ENCODE measurements around the gene PIN1.
A peak's percentile ranks its signal among the peaks of the same experiment; 100 is the strongest.

The PIN1 gene

DNA sequence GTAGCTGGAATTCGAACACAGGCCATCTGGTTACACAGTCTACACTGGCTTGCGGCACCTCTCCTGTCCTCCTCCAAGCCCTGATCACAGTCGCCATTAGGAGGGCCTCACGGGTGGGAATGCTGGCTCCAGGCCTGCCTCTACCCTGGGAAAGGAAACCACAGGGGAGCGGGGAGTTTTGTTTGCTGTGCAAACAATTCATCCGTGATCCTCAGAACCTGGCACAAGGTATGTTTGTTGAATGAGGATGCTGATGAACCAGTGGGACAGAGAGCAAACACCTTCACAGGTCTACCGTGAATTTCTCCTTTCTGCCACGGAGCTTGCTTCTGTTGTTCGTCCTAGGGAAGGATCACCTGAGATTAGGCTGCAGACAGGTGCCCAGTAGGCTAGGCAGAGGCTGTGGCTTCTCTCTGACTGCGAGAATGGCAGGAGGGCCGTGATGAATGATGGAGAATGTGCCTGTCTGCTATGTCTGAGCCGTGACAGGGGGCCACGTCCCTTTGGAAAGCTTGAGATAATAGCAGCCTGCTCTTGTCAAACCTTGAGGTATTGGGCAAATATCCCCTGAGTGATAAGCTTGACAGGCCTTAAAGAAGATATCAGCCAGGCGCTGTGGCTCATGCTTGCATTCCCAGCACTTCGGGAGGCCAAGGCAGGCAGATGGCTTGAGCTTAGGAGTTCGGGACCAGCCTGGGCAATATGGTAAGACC, 36.7 kb downstream of the PIN1 start:
- Histone ChIP-seq H3K4ac (ENCODE audit: low read depth, low read length) (no peak overlapping the region), H3K23ac (ENCODE audit: low read length) (no peak overlapping the region), H3K9me3 (ENCODE audit: insufficient read depth, low read depth, low read length) (peaks cover 2% of the 10 kb centered on the region), H2BK12ac (ENCODE audit: low read length) (no peak overlapping the region), H3K14ac (ENCODE audit: low read length) (no peak overlapping the region), H2AK5ac (ENCODE audit: low read length) (no peak overlapping the region), H4K12ac (ENCODE audit: low read depth, low read length) (no peak overlapping the region), H3K79me2 (ENCODE audit: control insufficient read depth, insufficient read depth, low read length, poor library complexity) (no peaks in the 10 kb centered on the region), H2BK120ac (ENCODE audit: insufficient read depth, low read length, poor library complexity) (no peak overlapping the region), H3K27me3 (ENCODE audit: insufficient read depth, low read length) (no peaks in the 10 kb centered on the region), H4K8ac (ENCODE audit: low read depth, low read length) (no peak overlapping the region), H4K91ac (ENCODE audit: low read depth, low read length) (no peak overlapping the region), H3K9ac (ENCODE audit: low read length) (no peak overlapping the region), H3K18ac (ENCODE audit: low read length) (no peak overlapping the region), H3K4me3 (ENCODE audit: low read depth, low read length) (no peak overlapping the region), H3K79me1 (ENCODE audit: low read length) (no peaks in the 10 kb centered on the region), H3K4me1 (ENCODE audit: control insufficient read depth in 1 of 2, insufficient read depth in 2 of 2, low read length in 2 of 2) (no peaks in the 10 kb centered on the region), H3K36me3 (ENCODE audit: control insufficient read depth in 1 of 2, insufficient read depth in 2 of 2, low read length in 2 of 2) (no peaks in the 10 kb centered on the region), H3K4me2 (ENCODE audit: low read length) (no peak overlapping the region), H2AFZ (ENCODE audit: insufficient read depth, low read length, poor library complexity) (no peak overlapping the region), H2BK5ac (ENCODE audit: low read depth, low read length, poor library complexity) (no peak overlapping the region), H3K27ac (ENCODE audit: low read depth, low read length) (no peak overlapping the region)
- DNase-seq = no peak
- no CpG with 5 or more reads among the region's 16 CpGs for WGBS (ENCODE audit: extremely low coverage, insufficient coverage, insufficient read length)

DNA sequence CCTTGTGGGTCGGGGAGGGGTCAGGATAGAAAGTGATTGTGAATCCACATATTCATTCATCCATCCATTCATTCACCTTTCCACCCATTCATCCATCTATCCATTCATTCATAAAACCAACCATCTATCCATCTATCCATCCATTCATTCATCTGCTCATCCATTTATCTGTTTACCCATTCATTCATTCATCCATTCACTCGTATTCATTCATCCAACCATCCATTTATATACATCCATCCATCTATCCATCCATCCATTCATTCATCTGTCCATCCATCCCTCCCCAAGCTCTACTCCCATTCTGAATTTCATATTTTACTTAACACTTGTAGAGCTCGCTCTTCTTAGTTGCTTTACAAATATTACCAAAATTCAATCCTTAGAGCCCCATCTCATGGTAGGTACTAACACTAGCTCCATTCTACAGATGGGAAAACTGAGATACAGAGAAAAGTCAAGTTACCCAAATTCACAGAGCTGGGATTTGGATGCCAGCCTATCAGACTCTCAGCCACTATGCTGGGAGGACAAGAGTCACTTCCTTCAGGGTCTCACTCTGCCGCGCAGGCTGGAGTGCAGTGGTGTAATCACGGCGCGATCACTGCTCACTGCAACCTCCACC, 37.6 kb downstream of the PIN1 start:
- H3K23ac ChIP-seq (ENCODE audit: low read length) = no peak overlapping the region
- no peak overlapping the region for H3K14ac ChIP-seq (ENCODE audit: low read length)
- no peak overlapping the region for H3K9ac ChIP-seq (ENCODE audit: low read length)
- DNase-seq = no peak
- no peaks in the 10 kb centered on the region for H3K4me1 ChIP-seq (ENCODE audit: control insufficient read depth in 1 of 2, insufficient read depth in 2 of 2, low read length in 2 of 2)
- H3K9me3 ChIP-seq (ENCODE audit: insufficient read depth, low read depth, low read length) = peaks cover 2% of the 10 kb centered on the region
- H2BK120ac ChIP-seq (ENCODE audit: insufficient read depth, low read length, poor library complexity) = no peak overlapping the region
- H3K4me2 ChIP-seq (ENCODE audit: low read length) = no peak overlapping the region
- no peaks in the 10 kb centered on the region for H3K27me3 ChIP-seq (ENCODE audit: insufficient read depth, low read length)
- no peak overlapping the region for H4K91ac ChIP-seq (ENCODE audit: low read depth, low read length)
- H2BK12ac ChIP-seq (ENCODE audit: low read length) = no peak overlapping the region
- H3K79me1 ChIP-seq (ENCODE audit: low read length) = no peaks in the 10 kb centered on the region
- H2BK5ac ChIP-seq (ENCODE audit: low read depth, low read length, poor library complexity) = no peak overlapping the region
- whole genome bisulfite sequencing (ENCODE audit: extremely low coverage, insufficient coverage, insufficient read length) = 100% methylated on average over 1 of the region's 8 CpGs
- no peak overlapping the region for H4K12ac ChIP-seq (ENCODE audit: low read depth, low read length)
- no peak overlapping the region for H2AFZ ChIP-seq (ENCODE audit: insufficient read depth, low read length, poor library complexity)
- H3K4ac ChIP-seq (ENCODE audit: low read depth, low read length) = no peak overlapping the region
- no peak overlapping the region for H2AK5ac ChIP-seq (ENCODE audit: low read length)
- no peak overlapping the region for H3K4me3 ChIP-seq (ENCODE audit: low read depth, low read length)
- H3K27ac ChIP-seq (ENCODE audit: low read depth, low read length) = no peak overlapping the region
- no peaks in the 10 kb centered on the region for H3K79me2 ChIP-seq (ENCODE audit: control insufficient read depth, insufficient read depth, low read length, poor library complexity)
- no peaks in the 10 kb centered on the region for H3K36me3 ChIP-seq (ENCODE audit: control insufficient read depth in 1 of 2, insufficient read depth in 2 of 2, low read length in 2 of 2)
- H4K8ac ChIP-seq (ENCODE audit: low read depth, low read length) = no peak overlapping the region
- no peak overlapping the region for H3K18ac ChIP-seq (ENCODE audit: low read length)

DNA sequence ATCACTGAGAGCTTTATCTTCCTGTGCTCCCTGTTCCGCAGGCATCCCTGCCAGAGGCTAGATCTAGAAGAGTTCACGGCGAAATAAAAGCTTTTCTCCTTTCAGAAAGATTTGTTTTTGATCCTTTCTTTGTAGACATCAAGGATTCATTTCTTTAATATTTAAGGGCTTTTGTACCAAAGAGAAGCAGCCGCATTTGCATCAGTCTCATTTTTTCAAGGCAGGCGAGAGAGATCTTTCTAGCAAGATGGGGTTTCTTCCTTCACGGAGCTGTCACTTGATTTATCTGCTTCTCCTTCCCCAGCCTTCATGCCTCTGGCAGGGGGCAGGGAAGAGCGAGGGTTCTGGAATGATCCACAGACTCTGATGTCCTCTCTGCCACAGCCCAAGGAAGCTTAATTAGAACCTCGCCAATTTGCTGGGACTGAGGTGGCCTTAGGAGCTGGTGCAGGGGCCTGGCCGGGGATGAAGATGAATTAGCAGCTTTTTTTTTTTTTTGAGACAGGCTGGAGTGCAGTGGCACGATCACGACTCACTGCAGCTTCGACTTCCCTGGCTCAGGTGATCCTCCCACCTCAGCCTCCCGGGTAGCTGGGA, 40.0 kb downstream of the PIN1 start:
- H3K4me2 ChIP-seq (ENCODE audit: low read length) = no peak overlapping the region
- H3K27me3 ChIP-seq (ENCODE audit: insufficient read depth, low read length) = no peaks in the 10 kb centered on the region
- H2BK120ac ChIP-seq (ENCODE audit: insufficient read depth, low read length, poor library complexity) = no peak overlapping the region
- no peak overlapping the region for H2BK12ac ChIP-seq (ENCODE audit: low read length)
- no peak overlapping the region for H2BK5ac ChIP-seq (ENCODE audit: low read depth, low read length, poor library complexity)
- no peak overlapping the region for H3K27ac ChIP-seq (ENCODE audit: low read depth, low read length)
- no peaks in the 10 kb centered on the region for H3K36me3 ChIP-seq (ENCODE audit: control insufficient read depth in 1 of 2, insufficient read depth in 2 of 2, low read length in 2 of 2)
- no peak overlapping the region for H3K18ac ChIP-seq (ENCODE audit: low read length)
- H3K4me1 ChIP-seq (ENCODE audit: control insufficient read depth in 1 of 2, insufficient read depth in 2 of 2, low read length in 2 of 2) = no peaks in the 10 kb centered on the region
- H3K9me3 ChIP-seq (ENCODE audit: insufficient read depth, low read depth, low read length) = peaks cover 2% of the 10 kb centered on the region
- H4K91ac ChIP-seq (ENCODE audit: low read depth, low read length) = no peak overlapping the region
- no CpG with 5 or more reads among the region's 13 CpGs for WGBS (ENCODE audit: extremely low coverage, insufficient coverage, insufficient read length)
- H3K14ac ChIP-seq (ENCODE audit: low read length) = no peak overlapping the region
- H4K12ac ChIP-seq (ENCODE audit: low read depth, low read length) = no peak overlapping the region
- no peak overlapping the region for H2AK5ac ChIP-seq (ENCODE audit: low read length)
- no peak overlapping the region for H3K4ac ChIP-seq (ENCODE audit: low read depth, low read length)
- H3K79me1 ChIP-seq (ENCODE audit: low read length) = no peaks in the 10 kb centered on the region
- H3K4me3 ChIP-seq (ENCODE audit: low read depth, low read length) = no peak overlapping the region
- no peak overlapping the region for H2AFZ ChIP-seq (ENCODE audit: insufficient read depth, low read length, poor library complexity)
- H3K23ac ChIP-seq (ENCODE audit: low read length) = no peak overlapping the region
- peak overlapping the region; percentile 18 for H3K9ac ChIP-seq (ENCODE audit: low read length)
- no peak for DNase-seq
- no peak overlapping the region for H4K8ac ChIP-seq (ENCODE audit: low read depth, low read length)
- no peaks in the 10 kb centered on the region for H3K79me2 ChIP-seq (ENCODE audit: control insufficient read depth, insufficient read depth, low read length, poor library complexity)

DNA sequence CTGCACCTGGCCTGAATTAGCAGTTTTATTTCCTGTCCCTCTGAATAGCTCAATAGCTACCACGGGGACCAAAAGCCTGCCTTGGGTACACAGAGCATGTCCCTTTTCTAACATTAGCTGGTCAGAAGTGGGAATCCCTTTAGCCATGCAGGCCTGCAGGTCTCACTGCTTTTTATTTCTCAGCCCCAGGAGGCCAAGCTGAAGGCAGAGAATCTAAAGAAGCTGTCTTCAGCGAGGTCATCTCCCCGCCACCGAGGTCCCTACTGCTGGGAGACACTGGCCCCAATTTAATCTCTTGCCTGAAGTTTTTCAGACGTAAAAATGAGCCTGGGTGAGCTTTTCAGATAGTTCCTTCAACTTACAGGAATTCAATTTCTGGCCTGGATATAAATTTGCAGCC, 40.7 kb downstream of the PIN1 start:
- no peak overlapping the region for H3K4me2 ChIP-seq (ENCODE audit: low read length)
- H3K79me1 ChIP-seq (ENCODE audit: low read length) = no peaks in the 10 kb centered on the region
- no peak overlapping the region for H2AK5ac ChIP-seq (ENCODE audit: low read length)
- H3K14ac ChIP-seq (ENCODE audit: low read length) = no peak overlapping the region
- H3K9me3 ChIP-seq (ENCODE audit: insufficient read depth, low read depth, low read length) = no peaks in the 10 kb centered on the region
- no peak overlapping the region for H3K23ac ChIP-seq (ENCODE audit: low read length)
- no peak overlapping the region for H4K12ac ChIP-seq (ENCODE audit: low read depth, low read length)
- H2BK120ac ChIP-seq (ENCODE audit: insufficient read depth, low read length, poor library complexity) = no peak overlapping the region
- no peak for DNase-seq
- no peak overlapping the region for H3K9ac ChIP-seq (ENCODE audit: low read length)
- no peak overlapping the region for H3K4ac ChIP-seq (ENCODE audit: low read depth, low read length)
- no peak overlapping the region for H3K27ac ChIP-seq (ENCODE audit: low read depth, low read length)
- WGBS (ENCODE audit: extremely low coverage, insufficient coverage, insufficient read length) = no CpG with 5 or more reads among the region's 5 CpGs
- H3K4me1 ChIP-seq (ENCODE audit: control insufficient read depth in 1 of 2, insufficient read depth in 2 of 2, low read length in 2 of 2) = no peaks in the 10 kb centered on the region
- H3K4me3 ChIP-seq (ENCODE audit: low read depth, low read length) = no peak overlapping the region
- no peak overlapping the region for H2BK5ac ChIP-seq (ENCODE audit: low read depth, low read length, poor library complexity)
- H4K91ac ChIP-seq (ENCODE audit: low read depth, low read length) = no peak overlapping the region
- no peak overlapping the region for H2BK12ac ChIP-seq (ENCODE audit: low read length)
- H3K27me3 ChIP-seq (ENCODE audit: insufficient read depth, low read length) = no peaks in the 10 kb centered on the region
- no peaks in the 10 kb centered on the region for H3K36me3 ChIP-seq (ENCODE audit: control insufficient read depth in 1 of 2, insufficient read depth in 2 of 2, low read length in 2 of 2)
- H3K79me2 ChIP-seq (ENCODE audit: control insufficient read depth, insufficient read depth, low read length, poor library complexity) = no peaks in the 10 kb centered on the region
- H3K18ac ChIP-seq (ENCODE audit: low read length) = no peak overlapping the region
- no peak overlapping the region for H2AFZ ChIP-seq (ENCODE audit: insufficient read depth, low read length, poor library complexity)
- H4K8ac ChIP-seq (ENCODE audit: low read depth, low read length) = no peak overlapping the region
